NCI-H2196 treated with DMSO at 0.1 percent for 48 hours (cell line): ENCODE measurements around the gene C12orf75.
"Not testable (repeated sequence)": the region's sequence is repeated elsewhere in the genome, so short reads cannot be mapped to it uniquely, and the experiment has no call there.

ENCODE experiments used
- DNase-seq: peaks from one replicate; lab custom pipeline; 2025; ENCODE audit not compliant: unreplicated experiment; lab: John Stamatoyannopoulos, UW

Gene C12orf75

DNA sequence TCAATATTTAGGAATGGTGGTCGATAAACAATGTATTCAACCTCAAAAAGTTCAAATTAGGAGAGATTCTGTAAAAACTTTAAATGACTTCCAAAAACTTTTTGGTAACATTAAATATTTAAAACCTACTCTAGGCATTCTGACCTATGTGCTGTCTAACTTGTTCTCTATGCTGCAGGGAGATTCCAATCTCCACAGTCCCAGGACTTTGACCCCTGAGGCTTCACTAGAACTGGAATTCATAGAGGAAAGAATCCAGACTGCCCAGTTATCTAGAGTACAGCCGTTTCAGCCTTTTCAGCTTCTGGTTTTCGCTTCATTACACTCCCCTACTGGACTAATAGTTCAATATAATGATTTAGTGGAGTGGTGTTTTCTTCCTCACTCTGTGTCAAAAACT, 21.1 kb upstream of the C12orf75 start:
- not testable (repeated sequence) for DNase-seq

DNA sequence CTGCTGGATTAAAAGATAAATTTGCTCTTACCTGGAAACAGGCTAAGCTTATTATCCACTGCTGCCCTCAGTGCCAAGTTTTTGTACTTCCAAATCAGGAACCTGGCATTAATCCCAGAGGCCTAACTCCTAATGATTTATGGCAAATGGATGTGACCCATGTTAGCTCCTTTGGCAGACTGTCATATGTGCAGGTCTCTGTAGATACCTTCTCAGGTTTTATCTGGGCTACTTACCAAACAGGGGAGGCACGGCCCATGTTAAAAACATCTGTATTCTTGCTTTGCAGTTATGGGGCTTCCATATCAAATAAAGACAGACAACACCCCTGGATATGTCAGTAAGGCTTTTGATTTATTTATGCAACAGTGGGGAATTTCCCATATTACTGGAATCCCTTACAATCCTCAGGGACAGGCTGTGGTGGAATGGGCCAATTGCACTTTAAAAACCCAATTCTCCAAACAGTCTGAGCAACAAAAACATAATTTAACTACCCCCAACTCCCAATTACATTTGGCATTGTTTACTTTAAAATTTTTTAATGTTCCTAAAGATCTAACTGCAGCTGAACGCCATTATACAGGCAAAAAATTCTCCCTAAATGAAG, 19.9 kb upstream of the C12orf75 start:
- DNase-seq: not testable (repeated sequence)

DNA sequence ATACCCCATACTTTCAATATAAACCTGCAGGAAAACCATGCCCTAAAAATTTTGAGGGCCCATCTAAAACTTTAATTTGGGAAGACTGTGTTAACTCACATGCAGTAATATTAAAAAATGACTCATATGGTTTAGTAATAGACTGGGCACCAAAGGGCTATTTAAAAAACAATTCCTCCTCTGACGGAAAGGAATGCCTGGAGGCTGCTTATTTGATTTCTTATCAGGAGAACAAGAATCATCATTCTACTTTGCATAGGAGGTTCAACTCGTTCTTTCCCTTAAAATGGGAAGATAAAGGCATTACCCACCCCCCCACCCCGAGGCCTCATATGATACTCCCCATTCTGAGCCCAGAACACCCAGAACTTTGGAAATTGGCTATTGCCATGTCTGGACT, 18.6 kb upstream of the C12orf75 start:
- DNase-seq: not testable (repeated sequence)

DNA sequence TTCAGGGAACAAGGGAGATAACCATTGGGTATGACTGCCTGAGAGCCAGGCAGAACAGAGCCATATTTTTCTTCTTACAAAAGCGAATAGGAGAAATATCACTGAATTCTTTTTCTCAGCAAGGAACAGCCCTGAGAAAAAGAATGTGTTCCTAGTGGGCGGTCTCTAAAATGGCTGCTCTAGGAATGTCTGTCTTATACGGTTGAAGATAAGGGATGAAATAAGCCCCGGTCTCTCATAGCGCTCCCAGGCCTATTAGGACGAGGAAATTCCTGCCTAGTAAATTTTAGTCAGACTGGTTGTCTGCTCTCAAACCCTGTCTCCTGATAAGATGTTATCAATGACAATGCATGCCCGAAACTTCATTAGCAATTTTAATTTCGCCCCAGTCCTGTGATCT, 16.7 kb upstream of the C12orf75 start:
- not testable (repeated sequence) for DNase-seq

DNA sequence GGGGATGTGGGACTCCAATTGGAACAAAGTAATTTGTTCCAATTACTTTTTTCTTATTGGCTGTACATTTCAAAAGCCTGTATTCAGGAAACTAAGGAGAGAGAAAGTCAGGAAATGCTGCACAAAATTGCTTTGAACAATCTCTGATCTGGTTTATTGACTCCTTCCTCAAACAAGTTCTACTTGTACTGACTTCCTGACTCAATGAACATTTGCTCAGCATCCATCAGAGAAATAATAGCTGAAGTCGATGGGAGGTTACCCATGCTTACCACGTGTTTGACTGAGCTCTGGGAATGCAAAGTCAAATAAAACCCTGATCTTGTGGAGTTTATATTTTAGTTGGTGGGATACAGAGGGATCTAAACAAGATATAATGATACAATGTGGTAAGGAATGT, 15.4 kb upstream of the C12orf75 start:
- no peak for DNase-seq

DNA sequence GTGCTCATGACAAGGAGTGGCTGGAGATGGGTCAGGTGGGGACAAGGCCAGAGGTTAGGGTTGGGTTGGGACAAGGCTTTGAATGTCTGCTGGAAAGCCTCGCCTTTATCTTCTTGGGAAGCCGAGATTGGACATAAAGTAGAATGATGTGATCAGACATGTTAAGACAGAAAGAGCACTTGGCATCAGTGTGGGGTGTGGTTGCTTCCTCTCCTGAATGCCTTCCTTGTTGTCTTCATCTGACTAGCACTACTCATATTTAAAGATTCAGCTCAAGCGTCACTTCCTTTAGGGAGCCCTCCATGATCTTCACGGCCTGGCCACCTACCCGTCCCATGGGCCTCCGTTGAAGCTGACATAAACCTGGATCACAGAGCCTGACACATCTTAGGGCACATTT, 14.8 kb upstream of the C12orf75 start:
- DNase-seq: no peak

DNA sequence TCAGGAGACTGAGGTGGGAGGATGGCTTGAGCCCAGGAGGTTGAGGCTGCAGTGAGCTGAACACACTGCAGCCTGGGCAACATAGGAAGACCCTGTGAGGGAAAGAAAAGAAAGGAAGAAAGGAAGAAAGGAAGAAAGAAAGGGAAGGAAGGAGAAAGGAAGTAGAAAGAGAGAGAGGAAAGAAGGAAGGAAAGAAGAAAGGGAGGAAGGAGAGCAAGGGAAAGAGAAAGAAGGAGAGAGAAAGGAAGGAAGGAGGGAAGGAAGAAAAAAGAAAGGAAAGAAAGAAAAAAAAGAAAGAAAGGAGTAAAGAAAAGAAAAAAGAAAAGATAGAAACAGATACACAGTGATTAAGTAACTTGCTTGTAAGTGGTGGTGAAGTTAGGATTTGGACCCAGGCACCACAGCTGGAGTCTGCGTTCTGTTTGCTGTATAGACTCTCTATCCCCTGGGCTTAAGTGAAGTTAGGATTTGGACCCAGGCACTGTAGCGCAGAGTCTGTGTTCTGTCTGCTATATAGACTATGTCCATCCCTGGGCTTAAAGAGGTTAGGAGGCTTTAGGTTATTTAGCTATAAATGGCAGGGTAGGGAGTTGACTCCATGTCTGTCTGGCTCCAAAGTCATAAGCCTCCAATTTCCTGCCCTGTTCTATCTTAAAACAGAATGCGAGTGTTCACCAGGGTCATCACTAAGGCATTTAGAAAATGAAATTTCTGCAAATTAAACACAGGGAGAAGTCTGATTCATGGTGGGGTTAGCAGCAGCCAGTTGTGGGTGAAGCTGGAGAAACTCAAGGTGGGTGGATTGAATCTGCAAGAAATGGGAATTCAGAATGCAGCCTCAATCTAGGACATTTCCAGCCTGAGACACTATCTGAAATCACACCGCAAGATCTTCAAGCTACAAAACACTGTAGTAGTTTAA, 13.3 kb upstream of the C12orf75 start:
- DNase-seq: no peak

DNA sequence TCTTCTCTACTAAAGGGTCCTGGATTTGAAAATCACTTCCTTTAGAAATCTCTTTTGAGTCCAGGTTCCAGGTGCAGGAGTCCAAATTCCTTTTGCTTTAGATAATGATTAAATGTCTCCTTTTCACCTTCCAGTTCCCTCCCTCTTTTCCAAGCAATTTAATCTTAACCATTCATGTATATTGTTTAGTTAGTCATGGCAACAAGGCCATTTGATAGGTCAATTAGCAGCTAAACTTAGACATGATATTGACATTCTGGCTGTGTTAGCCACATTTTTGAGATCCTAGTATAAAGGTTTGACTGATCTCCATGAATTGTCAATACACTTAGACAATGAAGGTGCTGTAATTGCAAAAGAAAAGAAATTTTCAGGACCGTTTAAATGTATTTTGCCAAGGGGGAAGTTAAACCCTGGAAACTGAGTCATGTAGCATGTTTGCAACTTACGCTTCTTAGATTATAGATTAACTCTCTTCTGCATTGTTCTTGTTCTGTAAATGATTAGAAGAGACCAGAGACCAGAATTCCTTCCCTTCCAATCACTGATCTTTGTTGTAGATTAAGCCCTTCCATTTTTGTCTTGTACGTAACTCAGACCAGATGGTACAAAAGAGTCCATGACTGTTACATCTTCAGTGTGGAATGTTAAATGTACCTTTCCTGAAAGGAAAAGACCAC, 12.4 kb upstream of the C12orf75 start:
- DNase-seq: peak; percentile 26

DNA sequence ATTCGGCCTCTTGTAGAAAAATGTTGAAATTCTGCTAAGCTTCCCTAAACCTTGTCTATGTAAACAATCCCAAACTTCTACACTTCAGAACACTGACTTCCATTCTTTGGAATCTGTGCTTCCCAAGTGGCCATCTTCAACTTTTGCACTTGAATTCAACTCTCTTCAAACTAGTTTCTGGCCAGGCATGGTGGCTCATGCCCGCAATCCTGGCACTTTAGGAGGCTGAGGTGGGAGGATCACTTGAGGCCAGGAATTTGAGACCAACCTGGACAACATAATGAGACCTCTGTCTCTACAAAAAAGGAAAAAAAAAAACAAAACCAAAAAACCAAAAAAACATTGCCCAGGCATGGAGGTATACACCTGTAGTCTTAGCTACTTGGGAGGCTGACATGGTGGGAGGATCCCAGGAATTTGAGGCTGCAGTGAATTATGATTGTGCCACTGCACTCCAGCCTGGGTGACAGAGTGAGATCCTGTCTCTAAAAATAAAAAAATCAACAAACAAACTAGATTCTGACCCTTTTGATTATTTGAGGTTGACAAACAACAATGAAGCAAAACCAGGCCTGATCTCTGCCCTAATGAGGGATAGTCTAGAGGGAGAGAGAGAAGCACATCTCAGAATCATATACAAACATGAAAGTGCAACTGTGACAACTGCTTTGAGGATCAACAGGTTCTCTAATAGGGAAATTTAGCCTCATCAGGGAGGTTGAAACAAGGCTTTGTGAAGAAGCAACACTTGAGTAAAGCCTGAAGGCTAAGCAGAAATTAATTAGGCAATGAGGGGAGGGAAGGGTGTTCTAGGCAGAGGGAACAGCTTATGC, 11.6 kb upstream of the C12orf75 start:
- no peak for DNase-seq

DNA sequence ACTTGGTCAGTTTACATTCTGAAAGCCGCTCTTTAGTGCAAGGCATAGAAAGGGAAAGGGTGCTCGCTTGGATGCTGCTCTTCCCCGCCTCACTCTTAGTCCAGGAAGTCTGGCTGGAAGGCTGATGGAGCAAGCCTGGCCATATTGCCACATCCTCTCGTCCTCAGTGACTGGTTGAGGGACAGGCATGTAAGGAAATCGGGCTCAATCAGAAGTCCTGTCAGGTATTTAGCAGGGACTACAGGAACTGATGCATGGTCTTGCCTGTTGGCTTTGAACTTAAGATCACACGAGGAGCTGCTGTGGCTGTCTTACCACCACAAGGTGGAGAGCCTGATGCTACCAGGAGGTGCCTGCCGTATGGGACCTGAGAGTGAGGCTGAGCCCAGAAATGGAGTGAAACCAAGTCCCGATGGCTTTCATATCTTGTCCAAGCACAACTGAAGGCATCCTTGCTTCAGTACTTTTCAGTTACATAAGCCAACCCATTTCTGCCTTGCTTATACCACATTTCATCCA, 10.7 kb upstream of the C12orf75 start:
- DNase-seq: no peak

DNA sequence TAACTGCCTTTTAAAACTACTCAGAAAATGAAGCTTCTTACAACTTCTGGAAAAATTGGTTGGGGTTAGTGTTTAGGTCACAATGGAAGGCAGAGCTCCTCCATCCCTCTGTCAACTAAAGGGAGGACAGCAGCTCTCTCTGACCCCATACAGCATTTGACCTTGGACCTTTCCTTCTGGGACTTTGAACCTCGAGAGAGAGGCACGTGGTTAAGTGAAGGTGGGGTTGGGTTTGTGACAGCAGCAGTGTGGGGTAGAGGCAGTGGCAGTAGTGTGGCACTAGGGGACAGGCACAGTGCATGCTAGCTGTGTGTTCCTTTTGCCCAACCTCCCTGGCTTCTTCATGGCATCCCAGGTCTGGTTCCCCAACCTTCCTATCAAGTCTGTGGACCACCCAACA, 9.4 kb upstream of the C12orf75 start:
- no peak for DNase-seq

DNA sequence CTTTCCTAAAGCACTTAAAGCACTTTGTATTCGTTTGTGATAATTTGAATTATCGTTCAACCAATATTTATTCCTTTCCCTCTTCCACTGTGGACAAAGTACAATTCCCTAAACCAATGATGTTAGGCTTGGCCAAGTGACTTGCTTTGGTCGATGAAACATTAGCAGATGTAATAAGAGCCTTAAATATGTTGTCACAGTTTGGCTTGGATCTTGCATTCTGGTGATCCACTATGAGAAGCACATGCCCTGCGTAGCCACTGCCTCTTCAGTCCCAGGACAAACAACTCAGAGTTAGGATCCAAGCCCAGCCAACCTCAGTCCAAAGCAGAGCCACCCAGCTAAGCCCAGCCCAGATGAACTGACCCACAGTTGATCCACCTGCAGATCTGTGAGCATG, 8.4 kb upstream of the C12orf75 start:
- DNase-seq: no peak

DNA sequence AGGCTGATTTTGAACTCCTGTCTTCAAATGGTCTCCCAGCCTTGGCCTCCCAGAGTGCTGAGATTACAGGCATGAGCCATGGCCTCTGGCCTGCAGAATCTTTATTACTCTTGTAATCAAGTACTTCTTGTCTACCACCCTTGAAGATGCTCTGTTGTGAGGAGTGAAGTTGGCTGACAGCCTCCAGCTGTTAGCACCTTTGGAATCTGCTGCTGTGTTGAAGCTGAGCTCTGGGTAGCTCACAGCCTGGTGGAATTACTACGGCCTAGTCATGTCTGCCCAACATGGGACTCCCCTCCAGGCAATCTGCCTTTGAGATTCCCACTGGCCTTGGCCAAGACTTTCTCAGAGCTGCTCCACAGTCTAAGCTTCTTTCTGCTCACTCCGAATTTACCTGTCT, 5.8 kb upstream of the C12orf75 start:
- no peak for DNase-seq

DNA sequence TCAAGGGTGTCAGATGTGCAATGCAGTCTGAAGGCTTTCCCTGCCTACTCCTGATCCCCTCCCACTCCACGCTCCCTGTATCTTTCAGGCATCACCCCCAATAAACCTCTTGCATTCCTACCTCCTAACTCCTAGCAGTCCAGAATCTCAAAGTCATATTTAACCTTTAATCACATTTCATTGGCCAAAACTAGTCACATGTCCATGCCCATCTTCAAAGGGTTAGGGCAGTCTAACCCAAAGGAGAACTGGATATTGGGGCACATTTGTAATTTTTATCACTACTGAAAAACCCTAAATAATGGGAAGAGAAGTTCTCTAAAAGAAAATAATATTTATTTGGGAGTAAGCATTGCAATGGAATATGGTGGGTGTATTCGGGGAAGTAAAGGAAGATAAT, 5.4 kb upstream of the C12orf75 start:
- DNase-seq: no peak

DNA sequence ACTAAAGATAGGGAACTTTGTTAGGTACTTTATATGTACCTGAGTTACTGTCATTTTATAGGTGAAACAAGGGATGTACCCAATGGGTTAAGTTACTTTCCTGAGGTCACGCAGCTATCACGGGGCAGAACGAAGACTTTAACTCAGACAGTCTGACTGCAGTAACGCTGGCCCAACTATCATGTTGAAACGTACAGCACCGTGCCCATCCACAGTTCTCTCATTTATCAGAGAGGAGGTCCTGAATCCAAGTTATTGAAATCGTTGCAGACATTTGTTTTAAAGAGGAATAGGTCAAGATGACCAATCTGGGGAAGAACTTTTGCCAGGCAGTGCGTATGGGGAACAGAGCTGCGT, 587 bp upstream of the C12orf75 start:
- no peak for DNase-seq

DNA sequence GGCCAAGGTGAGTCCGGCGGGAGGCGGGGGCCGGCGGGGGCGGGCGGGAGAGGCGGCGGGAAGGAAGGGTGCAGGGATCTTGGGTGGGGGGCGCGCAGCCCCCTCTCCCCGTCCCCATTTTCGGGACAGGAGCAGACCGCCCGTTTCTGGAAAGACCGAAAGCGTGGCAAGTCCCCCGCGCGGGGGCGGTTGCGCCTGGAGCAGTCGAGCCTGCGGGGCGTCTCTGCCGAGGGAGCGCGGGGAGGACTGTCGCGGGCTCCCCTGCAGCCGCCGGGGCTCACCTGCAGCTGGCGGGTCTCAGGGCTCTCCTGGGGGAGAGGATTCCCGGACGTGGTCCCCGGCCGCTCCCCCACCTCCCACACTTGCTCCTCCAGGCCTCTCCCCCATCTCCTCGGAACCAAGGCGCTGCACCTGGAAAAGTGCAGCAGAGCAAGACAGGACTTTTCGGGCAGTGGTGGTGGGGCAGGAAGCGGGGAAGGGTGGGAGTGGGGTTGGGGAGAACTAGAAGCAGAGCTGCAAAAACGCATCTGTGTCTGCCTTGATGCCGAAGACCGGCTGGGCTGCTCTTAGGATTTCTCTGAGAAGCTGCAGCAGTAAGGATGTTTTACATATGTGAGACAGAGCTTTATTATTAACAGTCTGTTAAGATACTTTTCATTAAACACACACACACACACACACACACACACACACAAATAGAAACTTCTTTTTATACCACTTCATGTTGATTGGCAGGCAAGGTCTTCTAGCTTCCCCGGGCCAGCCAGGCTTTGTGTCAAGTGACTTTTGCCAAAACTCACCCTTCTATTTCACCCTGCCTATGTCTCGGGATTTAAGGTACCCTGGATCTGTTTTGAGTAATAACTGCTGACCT, 677 bp downstream of the C12orf75 start:
- no peak for DNase-seq

DNA sequence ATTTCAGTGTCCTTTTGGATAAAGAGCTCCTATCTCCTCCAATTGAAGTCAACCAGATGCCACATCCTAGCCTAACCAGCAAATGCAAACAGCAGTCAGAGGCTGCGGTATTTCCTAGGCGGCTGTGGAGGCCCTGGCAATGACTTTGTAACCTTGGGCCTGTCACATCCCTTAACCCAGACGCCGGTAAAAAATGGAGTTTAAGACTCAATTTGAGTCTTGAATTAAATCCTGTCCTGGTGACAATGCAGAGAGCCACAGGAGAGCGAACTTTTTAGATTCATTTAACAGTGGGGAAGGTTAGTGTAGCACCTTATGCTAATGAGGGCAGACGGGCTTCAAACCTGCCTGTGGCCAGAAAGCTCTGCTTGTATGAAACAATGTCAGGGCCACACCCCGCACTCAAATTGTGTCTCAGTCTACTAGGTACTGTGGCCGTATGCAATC, 1.3 kb downstream of the C12orf75 start:
- DNase-seq: no peak

DNA sequence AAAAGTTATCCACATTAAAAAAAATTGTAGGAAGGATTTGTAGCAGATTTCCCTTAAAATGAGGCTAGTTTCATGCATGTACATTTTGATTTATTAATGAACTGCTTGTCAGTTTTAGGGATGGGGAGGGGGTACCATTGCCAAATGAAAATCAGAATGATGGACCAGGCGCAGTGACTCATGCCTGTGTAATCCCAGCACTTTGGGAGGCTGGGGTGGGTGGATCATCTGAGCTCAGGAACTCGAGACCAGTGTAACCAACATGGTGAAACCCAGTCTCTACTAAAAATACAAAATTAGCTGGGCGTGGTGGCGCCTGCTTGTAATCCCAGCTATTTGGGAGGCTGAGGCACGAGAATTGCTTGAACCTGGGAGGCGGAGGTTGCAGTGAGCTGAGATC, 1.8 kb downstream of the C12orf75 start:
- DNase-seq: not testable (repeated sequence)

DNA sequence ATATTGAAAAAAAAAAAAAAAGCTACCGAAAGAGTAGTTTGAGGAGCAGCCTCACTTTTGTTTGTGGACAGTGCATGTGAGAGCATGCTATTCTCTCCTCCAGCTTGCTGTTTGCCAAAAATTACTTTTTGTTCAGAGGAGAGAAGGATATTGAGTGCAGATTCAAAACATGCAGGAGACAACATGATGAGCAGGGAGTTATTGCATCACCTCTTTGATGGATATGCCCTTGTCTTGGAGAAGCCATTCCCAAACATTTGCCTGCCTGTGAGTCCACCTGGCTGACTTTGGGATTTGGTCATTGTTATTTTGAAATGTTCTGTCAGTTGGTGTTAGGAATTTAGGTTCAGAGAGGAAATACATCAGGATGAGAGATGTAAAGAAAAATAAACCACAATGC, 2.4 kb downstream of the C12orf75 start:
- DNase-seq: no peak

DNA sequence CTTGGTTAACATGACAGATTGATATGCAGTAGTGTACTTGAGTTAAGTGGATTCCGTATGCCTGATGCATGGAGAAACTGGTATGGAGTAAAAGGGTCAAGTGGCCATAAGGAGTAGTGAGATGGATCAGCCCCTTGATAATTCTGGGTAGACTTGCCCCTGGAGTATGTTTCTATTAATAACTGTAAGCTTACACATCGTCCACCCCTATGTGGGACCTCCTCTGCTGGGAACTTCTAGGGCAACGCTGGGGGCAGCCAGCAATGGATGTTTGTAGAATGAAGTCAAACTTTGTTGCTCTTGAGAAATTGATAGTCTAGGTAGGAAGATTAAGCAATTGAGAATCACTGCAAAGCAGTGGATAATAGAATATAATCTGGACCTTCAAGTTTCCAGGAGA, 3.5 kb downstream of the C12orf75 start:
- no peak for DNase-seq
